A172 (cell line): Measurements from ENCODE around the gene C10orf88. TPM values are rescaled to one million over a fixed set of nuclear protein-coding genes. Genes with fewer than 3 reads are reported as not detected.
"Not testable (repeated sequence)": the region's sequence is repeated elsewhere in the genome, so short reads cannot be mapped to it uniquely, and the experiment has no call there.

Source experiments
- DNase-seq: peaks from one replicate; pipeline ENCODE4 v3.0.0-alpha.2; 2015; ENCODE audit warnings: low spot score
- total RNA-seq: library from RNA; depleted of rRNA; stranded (reverse); fragments of >200 nt; shearing (Covaris generic); gene quantifications from 2 replicates; pipeline ENCODE4 v1.2.3, GENCODE V29; 2014; rRNA removed

Gene C10orf88
- total RNA-seq, 1 experiment from 2014 or later, result 6.6 TPM

DNA sequence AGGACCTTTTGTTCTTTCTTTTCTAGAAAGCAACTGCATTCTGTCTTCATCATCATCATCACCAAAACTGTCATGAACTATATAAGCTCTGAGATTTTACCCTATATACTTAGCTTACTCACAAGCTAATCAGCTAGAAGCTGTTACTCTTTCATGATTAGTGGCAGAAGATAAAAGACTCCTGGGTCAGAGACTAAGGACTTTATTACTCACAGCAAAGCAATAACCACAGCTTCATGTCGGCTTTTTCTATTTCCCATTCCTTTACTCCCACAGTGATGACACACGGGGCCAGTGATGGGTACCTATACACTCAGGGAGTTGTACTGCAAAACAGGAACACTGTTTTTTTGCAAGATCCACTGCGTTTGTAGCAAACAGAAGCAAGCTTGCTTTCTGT, 8.4 kb upstream of the C10orf88 start:
- DNase-seq, result no peak

DNA sequence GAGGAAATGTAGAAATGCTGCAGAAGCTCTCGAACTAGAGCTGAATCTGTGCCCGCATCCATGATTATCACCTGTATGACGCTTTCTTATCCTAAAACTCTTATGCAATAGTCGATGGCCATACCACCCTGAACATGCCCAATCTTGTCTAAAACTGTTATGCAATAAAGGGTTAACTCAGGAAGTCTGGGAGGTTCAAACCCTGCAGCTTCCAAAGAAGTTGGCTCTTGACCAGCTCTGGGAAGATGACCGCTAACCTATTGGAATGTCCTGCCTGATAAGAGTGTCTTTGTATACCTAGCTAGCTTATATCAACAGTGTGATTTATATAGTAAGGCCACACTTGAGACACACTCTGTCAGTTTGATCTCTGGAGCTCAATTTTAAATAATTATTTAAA, 3.4 kb upstream of the C10orf88 start:
- no peak for DNase-seq

DNA sequence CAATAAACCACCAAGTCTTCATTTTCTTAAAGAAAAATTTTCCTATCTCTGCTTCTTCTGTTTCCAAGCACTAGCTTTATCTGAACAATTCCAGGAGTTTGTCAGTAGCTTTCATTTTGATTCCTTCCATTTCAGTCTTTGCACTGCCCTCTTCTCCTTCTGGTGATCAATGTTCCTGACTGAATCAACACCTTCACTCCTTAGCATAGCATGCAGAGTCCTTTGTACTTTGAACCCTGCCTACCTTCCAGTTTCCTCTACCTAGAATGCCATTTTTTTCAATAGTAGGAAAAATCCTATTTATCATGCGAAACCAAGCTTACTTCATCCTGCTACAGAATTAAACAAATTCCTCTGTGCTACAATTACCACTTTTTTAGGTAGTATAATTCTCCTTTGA, 1.9 kb upstream of the C10orf88 start:
- DNase-seq, result no peak

DNA sequence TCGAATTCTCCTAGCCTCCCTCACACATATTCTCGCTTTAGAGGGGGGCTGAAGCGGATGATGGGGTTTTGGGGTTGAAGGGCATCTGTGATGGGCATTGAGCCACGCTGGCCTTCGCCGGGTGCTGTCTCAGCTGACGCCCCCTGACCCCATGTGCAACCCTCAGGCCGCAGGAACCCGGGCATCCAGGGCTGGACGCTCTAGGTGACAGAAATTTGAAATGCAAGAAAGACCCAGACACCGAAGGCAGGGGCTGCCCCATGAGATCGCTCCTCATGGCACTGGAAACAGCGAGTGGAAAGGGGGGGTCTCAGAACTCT, 664 bp upstream of the C10orf88 start:
- no peak for DNase-seq

DNA sequence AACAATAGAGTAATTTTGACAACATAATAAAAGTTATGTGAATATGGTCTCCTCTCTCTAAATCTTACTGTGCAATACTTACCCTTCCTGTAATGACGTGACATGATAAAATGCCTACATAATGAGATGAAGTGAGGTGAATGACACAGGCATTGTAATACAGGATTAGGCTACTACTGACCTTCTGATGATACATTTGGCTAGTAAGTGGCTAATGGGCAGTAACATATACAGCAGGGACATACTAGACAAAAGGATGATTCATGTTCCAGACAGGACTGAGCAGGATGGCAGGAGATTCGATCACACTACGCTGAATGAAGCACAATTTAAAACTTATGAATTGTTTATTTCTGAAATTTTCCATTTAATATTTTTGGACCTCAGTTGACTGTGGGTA, 4.7 kb downstream of the C10orf88 start:
- DNase-seq, result no peak

DNA sequence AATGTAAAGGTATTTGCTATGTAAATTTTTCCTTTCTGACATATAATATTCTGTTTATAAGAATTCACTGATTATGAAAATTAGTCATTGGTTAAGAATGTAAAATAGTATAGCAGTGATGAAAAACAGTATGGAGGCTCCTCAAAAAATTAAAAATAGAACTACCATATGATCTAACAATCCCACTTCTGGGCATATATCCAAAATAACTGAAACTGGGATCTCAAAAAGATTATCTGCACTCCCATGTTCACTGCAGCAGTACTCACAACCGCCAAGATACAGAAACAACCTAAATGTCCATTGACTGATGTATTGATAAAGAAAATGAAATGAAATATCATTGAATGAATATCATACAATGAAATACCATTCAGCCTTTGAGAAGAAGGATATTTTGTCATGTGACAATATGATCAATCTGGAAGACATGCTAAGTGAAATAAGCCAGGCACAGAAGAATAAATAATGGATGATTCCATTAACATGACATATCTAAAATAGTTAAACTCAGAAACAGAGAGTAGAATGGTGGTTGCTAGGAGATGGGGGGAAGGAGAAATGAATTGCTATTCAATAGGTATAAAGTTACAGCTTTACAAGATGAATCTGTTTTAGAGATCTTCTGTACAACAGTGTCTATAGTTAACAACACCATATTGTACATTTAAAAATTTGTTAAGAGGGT, 14.0 kb downstream of the C10orf88 start:
- DNase-seq, result peak; percentile 2

DNA sequence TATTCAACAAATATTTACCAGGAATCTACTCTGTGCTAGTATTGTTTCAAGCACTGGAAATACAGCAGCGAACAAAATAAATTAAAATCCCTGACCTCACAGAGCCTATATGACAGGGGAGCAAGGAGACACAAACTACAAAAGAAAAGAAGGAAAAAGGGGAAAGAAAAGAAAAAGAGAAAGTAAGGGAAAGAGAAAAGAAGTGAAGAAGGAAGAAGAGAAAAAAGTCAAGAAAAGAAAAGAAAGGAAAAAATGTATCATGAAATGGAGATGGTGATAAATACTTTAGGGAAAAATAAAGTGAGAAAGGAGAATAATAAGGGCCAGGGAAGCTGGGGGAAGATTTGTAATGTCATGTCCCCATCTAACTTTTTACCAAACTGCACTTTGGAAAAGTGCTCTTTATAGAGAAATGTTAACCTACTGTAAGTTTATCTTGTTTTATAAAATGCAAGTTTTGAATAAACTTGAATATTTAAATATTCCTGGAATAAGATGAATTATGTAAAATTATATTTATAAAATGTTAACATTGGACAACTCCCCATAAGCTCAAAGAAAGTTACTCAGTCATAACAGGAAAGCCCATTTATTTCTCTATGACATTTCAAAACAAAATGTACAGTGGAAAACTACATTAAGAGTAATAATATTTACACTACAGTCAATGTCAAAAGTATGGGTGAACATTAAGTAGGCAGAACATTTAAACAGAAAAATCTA, 14.7 kb downstream of the C10orf88 start:
- DNase-seq, result no peak

DNA sequence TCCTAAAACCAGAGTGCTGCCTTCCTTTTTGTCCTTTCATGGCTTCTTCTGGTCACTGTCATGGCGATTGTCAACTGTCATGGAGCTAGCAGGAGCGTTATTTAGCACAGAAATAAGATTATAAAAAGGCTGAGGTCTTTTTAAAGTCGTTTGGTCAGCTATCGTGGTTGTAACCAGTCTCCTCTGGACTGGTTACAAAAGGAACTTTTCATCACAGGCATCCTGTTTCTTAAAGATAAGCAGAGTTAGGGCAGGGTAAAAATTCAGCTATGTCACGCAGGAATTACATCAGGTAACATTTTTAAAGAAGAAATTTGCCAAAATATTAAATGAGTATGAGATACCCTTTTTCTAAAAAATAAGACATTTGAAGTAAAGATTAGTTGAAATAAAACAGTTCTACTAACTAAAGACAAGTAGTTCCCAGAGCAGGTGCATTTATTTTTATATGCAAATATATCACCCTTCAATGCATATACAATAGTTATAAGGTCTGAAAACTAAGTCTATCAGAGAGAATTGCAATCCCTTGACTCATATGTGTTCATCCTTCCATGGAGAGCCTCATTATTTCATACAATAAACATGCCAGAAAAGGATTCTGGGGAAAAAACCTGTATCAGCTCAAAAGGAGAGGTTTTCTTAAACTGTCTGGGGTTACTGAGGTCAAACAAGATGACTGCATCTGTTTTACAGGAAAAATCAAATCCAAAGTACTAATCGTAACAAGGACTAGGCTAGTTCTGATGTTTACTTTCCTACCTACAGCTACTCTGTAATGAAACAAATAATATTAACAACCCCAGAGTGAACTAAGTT, 22.7 kb downstream of the C10orf88 start:
- DNase-seq, result no peak

DNA sequence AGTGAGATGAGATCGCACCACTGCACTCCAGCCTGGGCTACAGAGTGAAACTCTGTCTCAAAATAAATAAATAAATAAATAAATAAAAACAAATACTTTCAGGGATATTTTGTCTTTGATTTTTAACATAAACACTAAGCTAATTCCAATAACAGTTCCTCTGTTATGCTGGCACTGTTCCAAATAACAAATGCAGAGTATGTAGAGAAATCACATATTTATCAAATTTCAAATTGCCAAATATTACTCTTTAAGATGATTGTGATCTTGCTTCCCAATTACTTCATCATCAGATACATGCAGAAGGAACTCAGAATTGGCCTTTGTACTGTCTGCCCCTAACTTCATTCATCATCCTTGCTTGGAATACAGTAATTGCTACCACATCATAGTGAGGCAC, 23.9 kb downstream of the C10orf88 start:
- no peak for DNase-seq

DNA sequence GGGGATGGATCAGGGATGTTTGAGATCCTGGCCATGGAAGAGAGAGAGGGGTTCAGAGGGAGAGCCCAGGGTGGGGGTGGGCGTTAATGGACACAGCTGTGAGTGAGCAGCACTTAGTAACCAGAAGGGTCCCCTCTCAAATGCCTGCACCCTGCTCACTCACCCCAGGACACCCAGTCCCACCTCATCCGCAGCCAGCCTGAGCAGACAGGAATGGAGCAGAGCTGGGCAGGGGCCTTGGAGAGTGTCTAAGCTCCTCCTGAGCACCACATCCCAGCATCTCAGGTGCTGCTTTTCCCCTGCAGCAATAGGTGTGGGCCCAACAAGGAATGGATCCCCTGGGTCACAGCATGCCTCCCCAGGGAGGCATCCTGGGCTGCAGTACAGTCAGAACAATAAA, 38.3 kb downstream of the C10orf88 start:
- DNase-seq, result no peak

DNA sequence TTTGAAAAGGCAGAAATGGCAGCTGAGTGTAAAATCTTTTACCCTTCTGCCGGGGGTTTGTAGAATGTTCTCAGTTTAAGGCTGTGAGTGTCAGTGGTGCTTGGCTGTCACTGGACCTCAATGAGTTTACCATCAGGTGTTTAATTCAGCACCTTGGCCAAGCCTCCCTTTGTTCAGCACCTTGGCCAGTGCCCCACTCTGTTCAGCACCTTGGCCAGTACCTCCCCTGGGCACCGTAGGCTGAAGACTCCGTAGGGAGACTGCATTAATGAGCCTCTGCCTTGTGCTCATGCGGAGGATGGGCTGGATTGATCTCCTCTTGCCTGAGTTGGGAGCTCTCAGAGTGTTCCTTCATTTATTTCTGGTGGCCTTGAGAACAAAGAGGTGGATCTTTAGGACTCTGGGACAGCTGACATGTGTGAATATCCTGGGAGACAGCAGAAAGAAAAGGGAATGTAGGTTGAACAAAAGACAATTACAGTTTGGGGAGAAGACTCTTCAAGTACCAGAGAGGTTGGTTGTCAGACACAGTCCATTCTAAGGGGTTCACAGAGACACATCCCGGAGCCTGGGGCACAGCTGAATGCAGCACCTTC, 42.0 kb downstream of the C10orf88 start:
- peak; percentile 26 for DNase-seq

DNA sequence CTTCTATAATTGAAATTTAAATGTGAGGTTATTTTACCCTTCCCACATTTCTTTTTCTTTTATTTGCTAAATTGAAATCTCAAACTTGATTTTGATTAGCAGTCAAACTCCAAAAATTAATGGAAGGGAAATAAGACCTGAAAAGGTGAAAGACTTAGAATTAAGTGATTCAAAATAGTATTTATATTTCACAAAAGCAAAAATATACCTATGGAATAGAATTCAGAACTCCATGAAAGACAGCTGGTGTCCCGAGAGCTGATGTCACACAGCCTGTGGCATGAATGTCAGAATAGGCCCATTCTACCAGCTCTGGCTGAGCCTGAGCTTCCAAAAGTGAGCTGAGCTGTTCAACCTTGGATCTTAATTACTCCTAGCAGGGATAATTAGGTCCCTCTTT, 43.7 kb downstream of the C10orf88 start, which contains the start of gene FAM24A:
Gene FAM24A (plus strand): TSS at position 301 of the 400 bp plus-strand sequence. CDS start 1,025 bp downstream, outside the sequence.
- no peak for DNase-seq

DNA sequence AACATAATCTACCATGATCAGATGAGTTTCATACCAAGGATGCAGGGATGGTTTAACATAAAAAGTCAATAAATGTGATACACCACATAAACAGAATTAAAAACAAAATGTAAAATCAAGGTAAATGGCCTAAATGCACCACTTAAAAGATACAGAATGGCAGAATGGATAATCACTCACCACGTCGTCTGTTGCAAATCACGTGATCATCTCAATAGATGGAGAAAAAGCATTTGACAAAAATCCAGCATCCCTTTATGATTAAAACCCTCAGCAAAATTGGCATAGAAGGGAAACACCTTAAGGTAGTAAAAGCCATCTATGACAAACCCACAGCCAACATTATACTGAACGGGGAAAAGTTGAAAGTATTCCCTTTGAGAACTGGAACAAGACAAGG, 50.2 kb downstream of the C10orf88 start:
- DNase-seq, result not testable (repeated sequence)

DNA sequence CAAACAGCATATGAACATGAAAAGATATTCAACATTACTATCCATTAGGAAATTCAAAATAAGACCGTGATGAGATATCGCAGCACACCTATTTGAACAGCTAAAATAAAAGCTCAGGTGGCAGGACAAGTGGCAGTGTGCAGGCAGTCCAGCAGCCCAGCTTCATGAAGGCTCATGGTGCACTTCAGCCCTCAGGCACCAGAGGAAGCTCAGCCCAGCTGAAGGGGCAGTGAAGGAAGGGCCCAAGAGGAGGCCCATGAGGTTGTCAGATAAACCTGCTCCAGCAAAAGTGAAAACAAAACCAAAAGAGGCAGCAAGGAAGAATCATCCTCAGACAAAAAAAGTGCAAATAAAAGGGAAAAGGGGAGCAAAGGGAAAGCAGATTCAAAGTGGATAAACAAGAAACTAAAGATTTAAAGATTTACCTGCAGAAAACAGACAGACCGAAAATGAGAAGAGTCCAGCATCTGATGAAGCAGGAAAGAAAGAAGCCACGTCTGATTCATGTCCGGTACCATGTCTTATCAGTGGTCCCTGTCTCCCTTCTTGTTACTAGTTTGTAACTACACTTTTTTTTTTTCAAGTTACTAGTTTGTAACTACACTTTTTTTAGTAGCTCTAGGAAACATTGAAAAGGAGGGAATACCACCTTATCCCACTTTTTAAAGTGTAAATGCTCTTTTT, 59.6 kb downstream of the C10orf88 start:
- no peak for DNase-seq

DNA sequence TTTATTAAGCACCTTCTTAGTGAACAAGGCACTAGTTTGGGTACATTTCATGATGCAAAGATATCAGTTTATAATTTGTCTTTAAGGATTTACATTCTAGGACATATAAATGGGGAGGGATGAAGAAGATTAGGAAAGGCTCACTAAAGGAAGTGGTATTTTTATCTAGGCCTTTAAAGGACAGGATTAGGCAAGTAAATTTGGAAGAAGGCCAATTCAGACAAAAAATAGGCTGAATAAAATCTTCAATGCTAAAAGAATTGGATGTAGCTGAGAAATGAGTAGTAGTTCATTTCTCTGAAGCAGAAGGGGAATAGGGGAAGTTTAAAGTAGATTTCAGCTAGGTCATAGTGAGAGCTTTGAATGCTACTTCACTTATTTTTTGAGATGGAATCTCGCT, 69.9 kb downstream of the C10orf88 start:
- DNase-seq, result no peak

DNA sequence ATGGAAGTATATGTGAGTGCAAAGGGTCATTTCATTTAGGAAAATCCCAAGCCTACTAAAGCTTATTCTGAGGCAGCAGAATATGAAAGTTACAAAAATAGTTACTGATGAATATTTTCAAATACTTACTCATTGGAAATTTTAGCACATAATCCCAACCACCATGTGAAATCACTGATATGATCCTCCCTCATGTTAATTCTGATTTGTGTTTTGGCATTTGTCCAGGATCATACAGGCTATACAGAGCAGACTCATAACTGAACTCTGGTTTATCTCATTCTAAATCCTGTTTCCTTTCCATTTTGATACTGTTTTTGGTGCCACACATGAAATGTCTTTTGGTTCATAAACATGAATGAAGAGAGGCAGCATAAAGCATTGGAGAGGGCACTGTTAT, 71.3 kb downstream of the C10orf88 start:
- DNase-seq, result no peak

Other genes with a start within 250 kb of the C10orf88 start
- gene CUZD1, start 108.4 kb downstream of the C10orf88 start, total RNA-seq, result not detected in 2 replicates
- gene FAM24B, start 74.6 kb downstream of the C10orf88 start, total RNA-seq, result not detected in 2 replicates
- not detected in 2 replicates for gene FAM24A, start 43.6 kb downstream of the C10orf88 start, total RNA-seq
- gene PSTK, start 26.2 kb upstream of the C10orf88 start, total RNA-seq, result 2.0 and 8.3 TPM in 2 replicates
- gene IKZF5, start 54.6 kb upstream of the C10orf88 start, total RNA-seq, result 0.84 and 1.6 TPM in 2 replicates
- 5.4 and 5.9 TPM in 2 replicates for gene ACADSB, start 54.8 kb upstream of the C10orf88 start, total RNA-seq
- gene HMX3, start 181.7 kb upstream of the C10orf88 start, total RNA-seq, result not detected in 2 replicates
- not detected in 2 replicates for gene HMX2, start 193.9 kb upstream of the C10orf88 start, total RNA-seq
- gene BUB3, start 200.2 kb upstream of the C10orf88 start, total RNA-seq, result 154 and 178 TPM in 2 replicates